IPS-18c (cell line): ENCODE measurements around the gene TIRAP.
A peak's percentile ranks its signal among the peaks of the same experiment; 100 is the strongest.
"Not testable (repeated sequence)": the region's sequence is repeated elsewhere in the genome, so short reads cannot be mapped to it uniquely, and the experiment has no call there.

Experiments used
- H3K4me3 ChIP-seq: 2 replicates; pipeline ENCODE4 v1.7.0; 2013; ENCODE audit warnings: low read depth, mild to moderate bottlenecking, low read length, moderate library complexity; ENCODE audit not compliant: insufficient read depth
- H3K9me3 ChIP-seq: one replicate; pipeline ENCODE4 v1.6.1; 2013; ENCODE audit warnings: mild to moderate bottlenecking, low read length, moderate library complexity; ENCODE audit not compliant: control insufficient read depth, insufficient read depth

TIRAP gene

GRCh38 chr11:126282736-126283591, at the start of gene TIRAP:
Gene TIRAP (plus strand): TSS chr11:126283093. CDS start chr11:126290895, 7,802 bp downstream.
- H3K9me3 ChIP-seq: no peaks in the 10 kb centered on the region

GRCh38 chr11:126233391-126233790, 49.5 kb upstream of the TIRAP start:
- no peaks in the 10 kb centered on the region for H3K9me3 ChIP-seq
- no peak overlapping the region for H3K4me3 ChIP-seq

More at GRCh38 chr11:126282736-126283591, at the start of gene TIRAP:
- H3K4me3 ChIP-seq: peak within 1 kb of the TSS; percentile 72

- no peak overlapping the region for H3K4me3 ChIP-seq
These were observed 36.3 kb upstream of the TIRAP start for GRCh38 chr11:126246636-126247035.

GRCh38 chr11:126253265-126253664, 29.6 kb upstream of the TIRAP start:
- Histone ChIP-seq H3K4me3 (no peak overlapping the region), H3K9me3 (peaks cover 4% of the 10 kb centered on the region)

More at GRCh38 chr11:126246636-126247035, 36.3 kb upstream of the TIRAP start:
- peaks cover 2% of the 10 kb centered on the region for H3K9me3 ChIP-seq

GRCh38 chr11:126254819-126255218, 28.1 kb upstream of the TIRAP start:
- H3K4me3 ChIP-seq: no peak overlapping the region
- H3K9me3 ChIP-seq: peaks cover 2% of the 10 kb centered on the region

GRCh38 chr11:126255507-126255906, 27.4 kb upstream of the TIRAP start:
- H3K9me3 ChIP-seq, H3K4me3 ChIP-seq: not testable (repeated sequence)

GRCh38 chr11:126256216-126256615, 26.7 kb upstream of the TIRAP start:
- H3K9me3 ChIP-seq: peaks cover 2% of the 10 kb centered on the region
- H3K4me3 ChIP-seq: no peak overlapping the region

GRCh38 chr11:126257144-126257543, 25.7 kb upstream of the TIRAP start:
- H3K4me3 ChIP-seq: no peak overlapping the region
- H3K9me3 ChIP-seq: peaks cover 2% of the 10 kb centered on the region

GRCh38 chr11:126257764-126258163, 25.1 kb upstream of the TIRAP start:
- H3K4me3 ChIP-seq: no peak overlapping the region
- H3K9me3 ChIP-seq: peaks cover 2% of the 10 kb centered on the region

GRCh38 chr11:126262216-126262615, 20.7 kb upstream of the TIRAP start:
- no peaks in the 10 kb centered on the region for H3K9me3 ChIP-seq
- no peak overlapping the region for H3K4me3 ChIP-seq

GRCh38 chr11:126263489-126263888, 19.4 kb upstream of the TIRAP start:
- no peaks in the 10 kb centered on the region for H3K9me3 ChIP-seq

GRCh38 chr11:126265811-126266210, 17.1 kb upstream of the TIRAP start:
- no peaks in the 10 kb centered on the region for H3K9me3 ChIP-seq

More at GRCh38 chr11:126263489-126263888, 19.4 kb upstream of the TIRAP start:
- H3K4me3 ChIP-seq: no peak overlapping the region

GRCh38 chr11:126267650-126268049, 15.2 kb upstream of the TIRAP start:
- H3K9me3 ChIP-seq: no peaks in the 10 kb centered on the region
- peak overlapping the region; percentile 71 for H3K4me3 ChIP-seq

More at GRCh38 chr11:126265811-126266210, 17.1 kb upstream of the TIRAP start:
- no peak overlapping the region for H3K4me3 ChIP-seq

GRCh38 chr11:126268361-126268707, 14.6 kb upstream of the TIRAP start:
- Histone ChIP-seq H3K9me3 (no peaks in the 10 kb centered on the region), H3K4me3 (peak overlapping the region; percentile 71)

GRCh38 chr11:126268708-126269579, 13.9 kb upstream of the TIRAP start, which contains the start of the genes FOXRED1 and SRPRA:
Gene FOXRED1 (plus strand): TSS chr11:126269154. CDS start chr11:126269207, 53 bp downstream.
Gene SRPRA (minus strand): TSS chr11:126268895. CDS start chr11:126268804, 91 bp downstream.
- peak within 1 kb of the TSS; percentile 82 for H3K4me3 ChIP-seq
- H3K9me3 ChIP-seq: no peaks in the 10 kb centered on the region

GRCh38 chr11:126277322-126277721, 5.6 kb upstream of the TIRAP start:
- H3K4me3 ChIP-seq: no peak overlapping the region
- no peaks in the 10 kb centered on the region for H3K9me3 ChIP-seq

GRCh38 chr11:126277780-126278179, 5.1 kb upstream of the TIRAP start:
- no peaks in the 10 kb centered on the region for H3K9me3 ChIP-seq
- no peak overlapping the region for H3K4me3 ChIP-seq
